Uterus (tissue), 4 donors: Measurements from ENCODE around the gene ELOVL1. TPM values are rescaled to one million over a fixed set of nuclear protein-coding genes. Genes with fewer than 3 reads are reported as not detected.

ENCODE experiments used
- DNase-seq, 2 donors: peaks; one replicate each; pipeline ENCODE4 v3.0.0-alpha.2; 2019 to 2020
- H3K27ac ChIP-seq, 2 donors: fragments of 200-600 bp; sonication (generic); 1 replicate in 1 of 2; 2 replicates in 1 of 2; pipeline ENCODE4 v1.5.1; 2016 to 2018
- H3K27me3 ChIP-seq, 2 donors: fragments of 200-600 bp; sonication (generic); one replicate each; pipeline ENCODE4 v1.5.1; 2018 to 2019; ENCODE audit warnings: control low read depth in 1 of 2
- H3K36me3 ChIP-seq, 2 donors: fragments of 200-600 bp; sonication (generic); one replicate each; pipeline ENCODE4 v1.5.1; 2019; ENCODE audit warnings: control low read depth in 1 of 2
- H3K4me1 ChIP-seq, 2 donors: fragments of 200-600 bp; sonication (generic); one replicate each; pipeline ENCODE4 v1.5.1; 2018 to 2019; ENCODE audit warnings: control low read depth in 1 of 2
- H3K4me3 ChIP-seq, 2 donors: fragments of 200-600 bp; sonication (generic); 1 replicate in 1 of 2; 2 replicates in 1 of 2; pipeline ENCODE4 v1.5.1; 2018 to 2019; ENCODE audit warnings: mild to moderate bottlenecking in 1 of 2
- H3K9me3 ChIP-seq, 2 donors: fragments of 200-600 bp; sonication (generic); one replicate each; pipeline ENCODE4 v1.5.1; 2019; ENCODE audit warnings: control low read depth in 1 of 2
- CTCF ChIP-seq, 4 experiments: fragments of 200-600 bp in 2 of 4; fragments of 450-650 bp in 2 of 4; sonication (generic) in 2 of 4; IDR thresholded peaks; one replicate each; pipeline ENCODE4 v1.5.1; 2016 to 2019; ENCODE audit warnings: antibody characterized with exemption in 4 of 4, mild to moderate bottlenecking in 2 of 4, moderate library complexity in 1 of 4
- POLR2A ChIP-seq, 2 donors: fragments of 450-650 bp; IDR thresholded peaks; one replicate each; pipeline ENCODE4 v1.6.1; 2016; ENCODE audit warnings: antibody characterized with exemption in 2 of 2, mild to moderate bottlenecking in 1 of 2, moderate library complexity in 1 of 2
- intact Hi-C: fragments of 100-400 bp; cut with DNase I; formaldehyde crosslinking; loops from one replicate; pipeline ENCODE4 v1.15.1; 2023; ENCODE audit warnings: low total_unique reads
- total RNA-seq, 4 donors: library from RNA; depleted of rRNA in 3 of 4; stranded (reverse); fragments of >200 nt in 3 of 4; gene quantifications; one replicate each; pipeline versions ENCODE4 v1.1.0 to v1.2.4, GENCODE V29; 2014 to 2023
- donor health status: DM: yes; HTN: yes; CAD: no.

The ELOVL1 gene
- total RNA-seq, 4 donors from 2014 or later, result 7.9 to 62.8 (median 34.9) TPM

GRCh38 chr1:43345120-43345519 lies 22.7 kb downstream of the ELOVL1 start:
- Histone ChIP-seq H3K4me1 (no peaks in the 10 kb centered on the region), H3K9me3 (no peaks in the 10 kb centered on the region), H3K27ac (no peak overlapping the region), H3K4me3 (no peak overlapping the region), H3K27me3 (no peaks in the 10 kb centered on the region), H3K36me3 (no peaks in the 10 kb centered on the region)
- intact Hi-C loops, result no loop called here
- no peak for TF ChIP-seq POLR2A (IDR thresholded peaks at IDR 0.05)
- DNase-seq, result no peak

- Histone ChIP-seq H3K4me3 (no peak overlapping the region), H3K4me1 (no peaks in the 10 kb centered on the region), H3K9me3 (no peaks in the 10 kb centered on the region), H3K36me3 (no peaks in the 10 kb centered on the region), H3K27me3 (no peaks in the 10 kb centered on the region), H3K27ac (no peak overlapping the region)
- intact Hi-C loops, result no loop called here
- TF ChIP-seq POLR2A (IDR thresholded peaks at IDR 0.05) (no peak), CTCF (IDR thresholded peaks at IDR 0.05) (no peak)
- DNase-seq, result no peak
Measured at GRCh38 chr1:43344267-43344850, 23.5 kb downstream of the ELOVL1 start.

GRCh38 chr1:43340559-43340958 lies 27.3 kb downstream of the ELOVL1 start:
- TF ChIP-seq POLR2A (IDR thresholded peaks at IDR 0.05) (no peak), CTCF (IDR thresholded peaks at IDR 0.05) (no peak)
- H3K36me3 ChIP-seq, result no peaks in the 10 kb centered on the region
- no peaks in the 10 kb centered on the region for H3K27me3 ChIP-seq
- H3K4me3 ChIP-seq, result no peak overlapping the region
- intact Hi-C loops, result no loop called here
- H3K4me1 ChIP-seq, result no peaks in the 10 kb centered on the region
- H3K27ac ChIP-seq, result no peak overlapping the region
- no peak for DNase-seq
- H3K9me3 ChIP-seq, result no peaks in the 10 kb centered on the region

GRCh38 chr1:43339584-43340232 lies 28.1 kb downstream of the ELOVL1 start:
- intact Hi-C loops, result no loop called here
- Histone ChIP-seq H3K9me3 (no peaks in the 10 kb centered on the region), H3K27me3 (no peaks in the 10 kb centered on the region), H3K4me3 (no peak overlapping the region), H3K27ac (no peak overlapping the region), H3K4me1 (no peaks in the 10 kb centered on the region), H3K36me3 (no peaks in the 10 kb centered on the region)
- DNase-seq, result no peak
- TF ChIP-seq POLR2A (IDR thresholded peaks at IDR 0.05) (no peak), CTCF (IDR thresholded peaks at IDR 0.05) (no peak)

DNA sequence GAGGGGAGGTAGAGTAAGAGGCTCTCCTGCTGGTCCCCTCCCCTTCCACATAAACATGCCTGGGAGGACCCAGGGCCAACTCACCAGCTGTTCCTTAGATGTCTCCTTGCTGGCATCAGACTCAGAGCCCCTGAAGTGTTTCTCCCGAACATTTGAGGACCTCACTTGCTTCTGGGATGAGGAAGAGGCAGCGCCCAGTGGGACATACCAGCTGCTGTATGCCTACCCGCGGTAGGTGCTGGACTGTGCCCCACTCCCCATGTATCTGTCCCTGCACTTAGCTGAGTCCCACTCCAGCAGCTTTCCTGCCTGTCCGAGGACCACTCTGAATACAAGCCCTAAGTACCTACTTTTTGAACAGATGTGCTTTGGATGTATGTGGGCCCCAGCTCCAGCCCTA lies 29.8 kb downstream of the ELOVL1 start:
- TF ChIP-seq POLR2A (IDR thresholded peaks at IDR 0.05) (no peak), CTCF (IDR thresholded peaks at IDR 0.05) (no peak)

More for the DNA sequence above, 29.8 kb downstream of the ELOVL1 start:
- intact Hi-C loops, result no loop called here
- H3K27me3 ChIP-seq, result no peaks in the 10 kb centered on the region
- no peaks in the 10 kb centered on the region for H3K9me3 ChIP-seq
- H3K4me1 ChIP-seq, result no peaks in the 10 kb centered on the region
- no peaks in the 10 kb centered on the region for H3K36me3 ChIP-seq
- DNase-seq, result no peak
- no peak overlapping the region for H3K4me3 ChIP-seq
- H3K27ac ChIP-seq, result no peak overlapping the region
